GM18519 (cell line): ENCODE measurements around the gene LECT2.

Experiments
- ATAC-seq: cut with Tn5 transposase; IDR thresholded peaks from one replicate; pipeline ENCODE4 v1.9.1; 2021; ENCODE audit warnings: mild to moderate bottlenecking, moderate library complexity; ENCODE audit not compliant: unreplicated experiment, low FRiP score

LECT2 gene

DNA sequence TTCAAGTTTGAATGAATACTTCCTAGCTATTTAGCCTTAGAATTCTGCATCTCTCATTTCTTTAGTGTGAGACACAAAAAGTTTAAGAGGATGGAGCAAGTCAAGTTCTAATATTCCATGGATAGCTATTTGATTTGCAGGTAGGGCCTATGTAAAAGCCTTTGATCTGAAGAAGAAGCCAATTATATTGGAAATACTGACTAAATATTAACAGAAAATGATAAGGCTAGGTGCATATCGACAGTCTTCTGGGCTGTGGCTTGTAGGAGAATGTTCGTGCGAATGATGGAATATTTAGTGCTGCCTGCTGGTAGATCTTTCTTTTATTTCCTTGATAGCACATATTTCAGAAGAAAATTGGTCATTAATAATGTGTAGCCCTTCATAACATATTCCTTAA, at the start of gene LECT2:
LECT2 (minus strand) TSS at position 85 of the 400 bp plus-strand sequence. CDS start 150 bp downstream, outside the sequence.
- ATAC-seq: no peak

DNA sequence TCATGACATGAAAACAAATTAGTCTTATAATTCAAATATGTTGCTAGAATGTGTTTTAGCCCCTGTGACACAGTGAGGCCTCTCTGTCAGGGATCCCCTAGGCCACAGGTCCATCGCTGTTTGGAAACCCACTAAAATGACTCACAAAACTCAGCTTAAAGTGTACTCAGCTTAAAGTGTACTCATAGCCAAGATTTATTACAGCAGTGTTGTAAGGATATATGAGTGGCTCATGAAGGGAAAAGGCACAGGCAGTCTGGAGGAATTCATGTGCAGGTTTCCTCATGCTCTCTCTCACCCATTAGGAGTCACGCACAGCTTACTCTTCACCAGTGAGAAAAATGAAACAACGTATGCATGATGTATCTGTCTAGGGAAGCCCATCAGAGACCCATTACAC, 49.7 kb upstream of the LECT2 start:
- ATAC-seq: no peak

- ATAC-seq: no peak
Observed at GRCh38 chr5:136001466-136001981, 46.7 kb upstream of the LECT2 start.

DNA sequence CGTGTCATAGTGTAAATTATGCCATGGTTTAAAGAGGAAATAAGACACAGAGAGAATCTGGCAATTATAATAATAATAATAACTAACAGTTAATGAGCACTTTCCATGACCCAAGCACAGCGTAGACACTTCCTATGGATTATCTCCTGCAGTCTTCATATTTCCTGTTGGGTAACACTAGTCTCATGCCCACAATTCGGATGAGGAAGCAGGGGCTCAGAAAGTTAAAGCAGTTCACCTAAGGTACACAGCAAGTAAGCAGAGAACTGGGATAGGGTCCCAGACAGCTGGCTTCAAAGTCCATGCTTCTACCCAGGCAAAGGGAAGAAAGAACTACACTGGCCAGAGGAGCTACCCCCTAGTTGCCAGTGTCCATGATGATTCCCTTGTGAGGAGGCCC, 46.1 kb upstream of the LECT2 start:
- no peak for ATAC-seq

DNA sequence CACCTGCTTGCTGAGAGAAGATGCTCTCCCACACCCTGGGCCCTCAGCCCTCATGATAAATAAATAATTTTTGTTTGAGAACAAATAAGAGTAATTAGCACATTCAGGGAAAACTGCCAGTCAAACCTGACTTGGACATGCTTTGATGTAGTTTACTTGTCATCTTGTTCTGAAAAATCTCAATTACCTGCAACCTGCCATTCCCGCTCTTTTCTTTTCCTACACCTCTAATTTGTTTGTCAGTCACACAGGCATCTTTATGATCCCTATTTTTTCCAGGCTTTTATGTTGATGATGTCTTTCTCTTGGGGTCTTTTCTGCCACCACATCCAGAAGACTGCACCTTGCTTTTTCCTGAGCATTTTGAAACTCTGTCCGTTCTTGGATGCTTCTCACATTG, 45.4 kb upstream of the LECT2 start:
- no peak for ATAC-seq

GRCh38 chr5:135999406-136000139, 44.8 kb upstream of the LECT2 start:
- no peak for ATAC-seq

GRCh38 chr5:135998889-135999288, 44.1 kb upstream of the LECT2 start:
- no peak for ATAC-seq

DNA sequence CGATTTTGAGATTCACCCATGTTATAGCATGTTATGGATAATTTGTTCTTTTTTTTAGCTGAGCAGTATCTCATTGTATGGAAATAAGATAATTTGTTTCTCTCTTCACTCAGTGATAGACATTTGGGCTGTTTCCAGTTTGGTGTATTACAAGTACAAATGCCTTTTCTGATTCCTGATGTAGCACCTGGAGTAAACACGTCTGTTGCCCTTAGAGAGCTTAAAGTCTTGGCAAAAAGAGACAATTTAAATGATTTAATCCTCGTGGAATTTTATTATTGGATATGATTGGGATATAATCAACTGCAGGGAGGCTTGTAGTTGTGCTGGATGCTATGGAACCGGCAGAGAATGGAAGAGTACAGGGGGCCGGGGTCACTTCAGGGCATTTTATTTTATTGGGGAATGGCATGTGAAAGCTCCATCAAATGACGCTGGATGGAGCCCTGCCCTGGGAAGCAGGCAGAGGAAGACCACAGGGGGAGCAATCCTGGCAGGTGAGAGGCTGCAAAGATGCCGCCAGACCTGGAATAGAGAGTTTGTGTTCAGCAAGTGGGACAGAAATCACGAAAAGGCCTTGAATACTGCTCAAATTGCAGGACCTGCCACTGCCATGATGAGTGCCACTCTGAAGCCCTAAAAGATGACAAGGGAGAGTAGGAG, 43.0 kb upstream of the LECT2 start:
- ATAC-seq: no peak

DNA sequence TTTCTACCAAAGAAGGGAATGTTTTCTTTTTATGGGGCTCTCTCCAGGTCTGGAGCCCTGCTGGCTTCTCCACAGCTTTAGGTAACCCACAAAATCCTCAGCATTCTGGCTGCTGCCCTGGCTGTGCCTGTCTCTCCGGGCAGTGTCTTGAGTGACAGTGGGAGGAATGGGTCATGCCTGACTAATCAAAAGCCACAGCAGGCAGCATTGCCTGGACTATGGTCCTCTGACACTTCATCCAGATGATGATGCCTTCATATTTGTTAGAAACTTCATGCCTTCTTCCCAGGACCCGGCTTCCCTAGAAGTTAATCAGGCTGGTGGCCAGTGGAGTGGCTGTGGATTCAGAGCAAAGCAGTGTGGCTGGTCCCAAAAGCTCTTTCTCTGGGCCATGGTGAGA, 41.8 kb upstream of the LECT2 start:
- no peak for ATAC-seq

- ATAC-seq: no peak
Observed at GRCh38 chr5:135995976-135996375, 41.2 kb upstream of the LECT2 start.

DNA sequence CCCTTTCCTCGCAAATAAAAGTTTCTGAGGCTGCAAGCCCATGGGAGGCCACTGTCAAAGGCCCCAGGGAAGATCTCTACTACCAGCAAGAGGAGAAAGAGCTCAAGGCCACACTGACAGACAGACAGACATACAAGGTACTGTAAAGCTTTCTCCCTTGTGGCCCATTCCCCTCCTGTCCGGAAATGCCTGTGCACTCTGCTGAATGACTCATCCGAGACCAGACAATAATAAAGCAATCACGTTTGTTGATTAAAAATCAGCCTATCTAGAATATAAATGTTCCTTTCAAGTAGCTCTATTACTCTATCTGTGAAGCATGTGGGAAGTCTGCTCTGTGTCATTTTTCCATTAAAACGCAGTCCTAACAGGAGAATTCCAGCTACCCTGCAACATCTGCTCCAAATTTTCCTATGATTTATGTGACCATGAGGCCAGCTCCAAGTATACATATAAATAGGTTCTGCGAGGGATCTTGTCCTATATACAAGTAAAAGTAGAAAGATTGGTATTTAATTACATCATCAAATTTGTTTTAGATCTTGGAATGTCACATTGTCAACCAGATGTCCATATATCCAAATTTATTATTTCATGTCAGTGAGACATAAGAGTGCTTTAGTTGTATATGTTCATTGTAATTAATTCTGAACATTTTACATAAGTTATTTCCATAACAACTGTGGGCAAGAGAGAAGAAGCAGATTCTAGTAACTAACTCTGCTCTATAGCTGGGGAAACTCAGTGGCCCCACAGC, 39.3 kb upstream of the LECT2 start:
- ATAC-seq: no peak

- no peak for ATAC-seq
Observed at GRCh38 chr5:135993335-135993879, 38.6 kb upstream of the LECT2 start.

GRCh38 chr5:135991429-135991828, 36.6 kb upstream of the LECT2 start:
- ATAC-seq: no peak

- no peak for ATAC-seq
Observed at GRCh38 chr5:135990528-135991255, 35.9 kb upstream of the LECT2 start.

DNA sequence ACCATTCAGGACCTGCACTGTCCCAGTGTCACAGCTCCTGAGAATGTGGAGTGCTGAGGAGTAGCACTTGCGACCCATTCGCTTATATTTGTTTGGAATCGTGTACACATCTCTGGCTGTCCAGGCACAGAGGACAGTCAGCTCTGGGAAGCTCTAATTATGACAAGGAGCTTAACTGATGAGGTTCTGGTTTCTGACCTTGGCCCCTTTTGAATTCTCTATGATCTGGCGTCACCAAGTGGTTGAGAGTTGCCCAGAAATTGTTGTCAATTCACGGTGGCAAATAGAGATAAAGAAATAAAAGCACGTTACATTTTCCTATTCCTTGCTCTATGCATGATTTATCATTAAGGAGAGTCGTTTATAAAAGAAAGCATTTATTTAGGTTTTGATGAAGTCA, 34.9 kb upstream of the LECT2 start:
- ATAC-seq: no peak

- no peak for ATAC-seq
Observed at GRCh38 chr5:135988546-135988945, 33.8 kb upstream of the LECT2 start.

GRCh38 chr5:135986891-135987401, 32.2 kb upstream of the LECT2 start:
- ATAC-seq: no peak

DNA sequence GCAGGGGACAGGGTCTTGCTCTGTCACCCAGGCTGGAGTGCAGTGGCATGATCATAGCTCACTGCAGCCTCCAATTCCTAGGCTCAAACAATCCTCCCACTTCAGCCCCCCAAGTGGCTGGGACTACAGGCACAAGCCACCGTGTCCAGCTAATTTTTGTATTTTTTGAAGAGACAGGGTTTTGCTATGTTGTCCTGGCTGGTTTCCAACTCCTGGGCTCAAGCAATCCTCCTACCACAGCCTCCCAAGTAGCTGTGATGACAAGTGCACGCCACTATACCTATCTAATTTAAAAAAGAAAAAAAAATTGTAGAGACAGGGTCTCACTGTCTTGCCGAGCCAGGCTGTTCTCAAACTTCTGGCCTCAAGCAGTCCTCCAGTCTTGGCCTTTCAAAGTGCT, 31.6 kb upstream of the LECT2 start:
- no peak for ATAC-seq

GRCh38 chr5:135985951-135986350, 31.2 kb upstream of the LECT2 start:
- no peak for ATAC-seq

DNA sequence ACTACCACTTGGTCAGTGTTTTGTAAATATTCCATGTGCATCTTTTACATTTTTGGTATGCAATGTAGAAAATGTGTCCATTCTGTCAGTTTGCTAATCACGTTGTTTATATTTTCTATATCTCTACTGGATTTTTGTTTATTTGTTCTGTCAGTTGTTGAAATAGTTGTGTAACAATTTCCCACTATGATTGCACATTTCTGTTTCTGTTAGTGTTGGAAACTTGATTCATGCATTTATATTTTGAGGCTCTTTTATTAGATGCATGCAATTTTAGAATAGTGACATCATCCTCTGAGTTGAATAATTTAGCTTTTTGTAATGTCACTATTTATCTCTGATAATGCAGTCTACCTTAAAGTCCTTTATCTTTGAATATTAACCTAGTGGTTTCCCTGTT, 25.8 kb upstream of the LECT2 start:
- ATAC-seq: no peak
